COLO829 (cell line): ENCODE results near the gene CCDC28B.
A peak's percentile ranks its signal among the peaks of the same experiment; 100 is the strongest.
"Not testable (repeated sequence)": the region's sequence is repeated elsewhere in the genome, so short reads cannot be mapped to it uniquely, and the experiment has no call there.

ENCODE experiments used
- DNase-seq: peaks from one replicate; pipeline ENCODE4 v3.0.0; 2012; ENCODE audit warnings: low spot score

The CCDC28B gene

DNA sequence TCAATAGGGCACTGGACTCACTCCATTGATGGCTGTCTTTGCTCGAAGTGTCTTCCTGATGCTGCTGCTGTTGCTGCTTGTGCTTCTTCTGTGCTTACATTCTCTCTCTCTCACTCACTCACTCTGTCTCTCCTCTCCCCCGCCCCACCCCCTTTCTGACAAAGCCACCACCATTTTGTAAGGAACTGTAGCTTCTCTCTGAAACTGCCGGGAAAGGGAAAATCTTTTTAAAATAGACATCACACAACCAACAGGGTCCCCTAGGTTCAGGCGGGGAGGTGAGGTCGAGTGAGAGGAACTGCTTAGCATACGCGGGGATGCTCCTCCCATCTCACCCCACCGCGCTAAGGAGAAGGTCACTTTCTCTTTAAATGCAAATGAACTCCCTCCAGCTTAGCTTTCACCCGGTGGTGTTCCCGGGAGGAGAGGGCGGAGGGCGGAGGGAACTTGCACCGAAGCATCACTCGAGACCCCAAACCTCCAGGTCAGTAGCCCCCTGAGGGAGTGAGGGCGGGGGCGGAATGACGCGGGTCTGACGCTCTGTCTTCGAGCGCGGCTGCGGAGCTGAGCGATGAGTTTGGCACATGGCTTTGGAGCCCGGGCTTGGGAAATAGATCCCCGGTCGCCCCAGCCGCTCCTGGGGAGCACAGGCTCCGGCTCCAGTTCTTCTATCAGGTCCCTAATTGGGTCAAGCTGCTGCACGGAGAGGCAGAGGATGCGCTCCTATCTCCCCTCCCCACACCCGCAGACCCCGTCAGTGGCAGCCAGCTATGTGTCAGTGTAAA is at the start of gene CCDC28B:
TSS of gene CCDC28B (plus strand) at position 370 of the 785 bp plus-strand sequence. CDS start 1,341 bp downstream, outside the sequence.
- DNase-seq, result peak; percentile 54

DNA sequence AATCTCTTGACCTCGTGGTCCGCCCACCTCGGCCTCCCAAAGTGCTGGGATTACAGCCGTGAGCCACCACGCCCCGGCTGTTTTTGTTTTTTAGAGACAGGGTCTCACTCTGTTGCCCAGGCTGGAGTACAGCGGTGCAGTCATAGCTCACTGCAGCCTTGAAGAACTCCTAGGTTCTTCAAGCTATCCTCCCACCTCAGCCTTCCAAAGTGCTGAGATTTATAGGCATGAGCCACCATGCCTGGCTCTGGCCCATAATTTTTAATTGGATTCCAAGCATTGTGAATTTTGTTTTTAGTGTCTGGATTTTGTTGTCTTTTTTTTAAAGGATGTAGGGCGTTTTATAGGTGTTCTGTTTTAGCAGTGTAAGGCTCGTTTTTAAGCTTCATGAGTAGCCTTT is 49.5 kb upstream of the CCDC28B start:
- DNase-seq, result no peak

DNA sequence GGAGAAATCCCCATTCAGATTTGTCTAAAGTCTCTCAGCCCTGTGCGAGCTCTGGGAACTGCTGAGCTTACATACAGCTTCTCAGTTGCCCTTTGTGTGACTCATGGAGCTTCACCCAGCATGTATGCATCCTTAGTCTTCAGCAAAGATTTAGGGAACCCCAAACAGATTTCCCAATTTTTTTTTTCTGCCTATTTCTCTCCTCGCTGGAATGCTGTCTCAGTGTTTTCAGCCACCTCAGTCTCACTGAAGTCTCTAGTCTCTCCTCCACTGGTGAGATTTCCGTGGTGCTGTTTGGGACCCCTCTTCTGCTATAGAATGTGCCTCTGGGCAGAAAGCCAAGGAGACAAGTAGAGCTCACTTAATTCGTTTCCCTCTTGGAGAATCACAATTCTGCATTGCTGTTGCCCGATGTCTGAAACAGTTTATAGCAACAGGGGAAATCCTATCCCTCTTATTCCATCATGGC is 49.0 kb upstream of the CCDC28B start:
- DNase-seq, result no peak

DNA sequence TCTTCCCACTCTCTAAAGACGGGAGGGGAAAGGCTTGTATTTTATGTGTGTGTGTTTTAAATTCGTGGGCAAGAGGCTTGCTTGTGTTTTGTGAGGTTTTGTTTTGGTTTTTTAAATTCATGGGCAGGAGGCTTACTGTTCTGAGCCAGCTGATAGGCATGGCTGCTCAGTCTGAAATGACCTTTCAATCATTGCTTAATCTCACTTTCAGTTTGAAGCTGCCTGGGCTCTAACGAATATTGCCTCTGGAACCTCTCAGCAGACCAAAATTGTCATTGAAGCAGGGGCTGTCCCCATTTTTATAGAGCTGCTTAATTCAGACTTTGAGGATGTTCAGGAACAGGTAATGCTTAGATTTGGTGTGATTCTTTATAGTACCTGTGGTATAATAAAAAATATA is 41.2 kb upstream of the CCDC28B start:
- DNase-seq, result no peak

DNA sequence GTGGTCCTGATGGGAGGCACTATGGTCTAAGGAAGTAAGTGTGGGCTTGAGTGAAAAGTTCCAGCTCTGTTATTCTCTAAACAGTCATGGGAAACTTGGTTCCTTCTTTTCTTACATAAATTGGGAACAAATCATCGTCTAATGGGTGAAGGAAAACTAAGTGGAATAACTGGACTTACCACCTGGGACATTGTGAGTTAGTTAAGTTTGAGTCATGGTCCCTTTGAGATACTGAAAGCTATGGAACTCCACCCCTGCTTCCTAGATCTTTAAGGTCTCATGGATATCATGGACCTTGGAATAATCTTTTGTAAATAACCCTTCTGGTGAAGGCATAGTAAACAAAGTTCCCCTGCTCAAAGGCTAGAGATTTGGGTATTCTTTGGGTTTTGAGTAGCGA is 37.0 kb upstream of the CCDC28B start:
- no peak for DNase-seq

DNA sequence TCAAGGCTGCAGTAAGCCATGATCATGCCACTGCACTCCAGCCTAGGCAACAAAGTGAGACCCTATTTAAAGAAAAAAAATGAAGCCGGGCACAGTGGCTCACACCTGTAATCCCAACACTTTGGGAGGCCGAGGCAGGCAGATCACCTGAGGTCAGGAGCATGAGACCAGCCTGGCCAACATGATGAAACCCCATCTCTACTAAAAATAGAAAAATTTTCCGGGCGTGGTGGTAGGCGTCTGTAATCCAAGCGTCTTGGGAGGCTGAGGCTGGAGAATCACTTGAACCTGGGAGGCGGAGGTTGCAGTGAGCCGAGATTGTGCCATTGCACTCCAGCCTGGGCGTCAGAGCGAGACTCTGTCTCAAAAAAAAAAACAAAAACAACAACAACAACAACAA is 34.8 kb upstream of the CCDC28B start:
- DNase-seq, result not testable (repeated sequence)

DNA sequence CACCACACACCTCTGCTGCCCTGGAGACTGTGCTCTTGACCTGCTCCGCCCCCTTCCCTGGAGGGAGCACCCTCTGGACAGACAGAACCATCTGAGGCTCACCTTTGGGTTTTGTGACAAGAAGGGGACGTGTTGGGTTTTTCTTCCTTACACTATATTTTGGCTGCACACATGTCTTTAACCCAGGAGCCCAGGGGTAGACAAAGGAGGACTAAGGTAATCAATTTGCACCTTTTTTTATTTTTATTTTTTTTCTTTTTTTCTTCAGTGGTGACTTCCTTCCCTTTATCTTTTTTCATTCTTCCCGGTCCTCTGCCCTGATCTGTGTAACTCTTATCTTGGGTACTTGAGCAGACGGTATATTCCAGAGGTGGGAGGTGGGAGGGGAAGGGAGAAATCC is 29.4 kb upstream of the CCDC28B start:
- no peak for DNase-seq

DNA sequence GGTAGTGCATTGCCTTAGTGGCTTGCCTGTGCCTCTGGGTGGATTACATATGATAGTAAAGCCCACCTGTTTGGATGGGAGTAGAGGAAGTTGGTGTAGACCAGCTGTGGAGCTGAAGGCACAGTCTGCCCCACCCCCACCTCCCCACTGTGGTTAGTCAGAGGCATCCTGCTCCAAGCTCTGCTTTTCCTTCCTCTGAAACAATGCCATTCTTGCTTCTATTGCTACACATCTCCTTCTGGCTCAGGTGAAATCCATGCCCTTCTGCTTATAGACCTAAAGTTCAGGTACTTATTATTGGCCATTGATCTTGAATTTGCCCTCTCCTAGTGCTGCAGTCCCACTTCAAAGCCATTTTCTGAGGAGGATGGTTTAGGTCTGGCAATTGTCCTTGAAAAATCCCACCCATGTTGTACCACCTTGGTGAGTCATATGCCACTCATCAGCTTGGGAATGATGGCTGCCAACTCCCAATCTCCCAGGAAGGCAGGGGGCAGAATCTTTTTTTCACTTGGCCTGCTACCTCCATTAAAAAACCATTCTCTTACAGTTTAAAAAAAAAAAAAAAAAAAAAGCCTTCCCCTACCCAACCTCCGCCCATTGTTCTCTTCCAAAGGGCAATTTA is 27.7 kb upstream of the CCDC28B start:
- no peak for DNase-seq

DNA sequence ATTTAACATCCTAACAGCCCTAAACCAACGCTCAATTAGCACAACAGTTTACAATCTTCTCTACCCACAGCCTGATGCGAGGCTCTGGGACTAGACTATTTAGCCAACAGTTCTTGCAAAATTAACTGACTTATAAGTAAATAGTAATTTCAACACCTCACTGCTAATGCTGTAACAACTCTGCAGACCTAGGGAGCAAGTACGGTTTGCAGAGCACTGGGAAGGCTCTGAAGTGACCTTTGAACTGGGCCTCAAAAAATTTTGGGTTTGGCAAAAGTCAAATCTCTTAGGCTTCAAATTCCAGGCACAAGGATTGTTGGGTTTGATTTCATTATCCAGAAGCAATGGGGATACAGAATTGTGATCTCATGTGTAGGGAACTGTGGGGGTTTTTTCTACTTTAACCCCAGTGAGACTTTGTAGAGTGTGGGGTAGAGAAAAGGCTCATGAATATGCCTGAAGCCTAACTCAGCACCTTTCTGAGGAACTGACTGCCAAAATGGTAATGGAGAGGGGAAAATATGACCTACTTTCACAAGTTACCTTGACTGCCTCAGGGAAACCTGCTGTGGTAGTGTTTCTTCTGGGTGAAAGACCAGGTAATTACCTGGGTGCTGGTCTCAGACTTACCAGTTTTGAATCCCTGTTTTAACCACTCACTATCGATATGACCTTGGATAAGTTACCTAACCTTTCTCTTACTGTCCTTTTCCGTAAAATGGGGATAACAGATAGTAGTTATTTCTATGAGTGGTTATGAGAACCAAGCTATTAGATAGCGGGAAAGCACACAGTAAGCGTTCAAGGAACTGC is 21.8 kb upstream of the CCDC28B start:
- DNase-seq, result no peak

DNA sequence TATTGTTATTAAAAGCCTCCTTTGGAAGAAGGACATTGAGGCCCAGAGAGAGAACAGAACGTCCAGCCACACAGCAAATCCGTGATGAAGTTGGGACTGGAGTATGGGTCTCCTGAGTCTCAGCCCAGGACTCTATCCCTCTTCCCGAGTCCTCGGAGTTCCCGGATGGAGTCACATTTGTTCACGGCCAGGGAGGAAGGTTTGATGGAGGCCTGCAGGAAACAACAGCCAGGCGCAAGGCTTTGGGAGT is 21.3 kb upstream of the CCDC28B start:
- DNase-seq, result no peak

DNA sequence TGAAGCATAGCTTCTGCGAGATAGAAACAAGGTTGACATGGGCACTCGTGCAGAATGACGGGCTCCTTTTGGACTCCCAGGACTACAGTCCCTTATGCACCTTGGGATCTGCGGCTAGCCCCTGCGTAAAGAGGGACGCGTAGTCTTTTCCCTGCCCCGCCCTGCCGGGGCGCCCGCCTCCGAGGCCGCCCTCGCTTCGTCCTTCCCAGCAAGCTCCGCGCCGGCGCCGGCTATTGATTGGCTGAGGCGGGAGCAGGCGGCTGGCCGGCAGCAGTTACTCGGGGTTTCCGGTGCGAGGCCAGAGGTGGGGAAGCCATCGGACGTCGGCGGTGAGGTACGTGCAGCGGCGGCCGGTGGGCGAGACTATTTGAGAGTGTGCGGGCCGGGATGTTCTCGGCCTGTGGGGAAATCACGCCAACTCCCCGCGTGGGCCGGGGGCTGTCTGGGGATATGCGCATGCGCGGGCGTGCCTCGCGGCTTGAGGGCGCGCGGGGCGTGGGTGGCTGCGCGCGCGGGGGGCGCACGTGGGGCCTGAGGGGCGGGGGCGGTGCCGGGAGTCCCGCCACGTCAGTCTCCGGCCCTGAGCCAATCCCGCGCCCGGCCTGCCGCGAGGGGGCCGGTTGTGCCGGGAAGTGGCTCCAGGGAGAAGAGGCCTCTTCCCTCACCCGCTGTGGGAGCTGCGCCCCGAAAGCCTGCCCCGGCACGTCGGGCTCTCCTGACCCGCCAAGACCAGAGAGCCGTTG is 20.8 kb upstream of the CCDC28B start, which contains the start of gene TXLNA:
TSS of gene TXLNA (plus strand) at position 233 of the 743 bp plus-strand sequence. CDS start 671 bp downstream, outside the sequence.
- DNase-seq, result peak; percentile 91

DNA sequence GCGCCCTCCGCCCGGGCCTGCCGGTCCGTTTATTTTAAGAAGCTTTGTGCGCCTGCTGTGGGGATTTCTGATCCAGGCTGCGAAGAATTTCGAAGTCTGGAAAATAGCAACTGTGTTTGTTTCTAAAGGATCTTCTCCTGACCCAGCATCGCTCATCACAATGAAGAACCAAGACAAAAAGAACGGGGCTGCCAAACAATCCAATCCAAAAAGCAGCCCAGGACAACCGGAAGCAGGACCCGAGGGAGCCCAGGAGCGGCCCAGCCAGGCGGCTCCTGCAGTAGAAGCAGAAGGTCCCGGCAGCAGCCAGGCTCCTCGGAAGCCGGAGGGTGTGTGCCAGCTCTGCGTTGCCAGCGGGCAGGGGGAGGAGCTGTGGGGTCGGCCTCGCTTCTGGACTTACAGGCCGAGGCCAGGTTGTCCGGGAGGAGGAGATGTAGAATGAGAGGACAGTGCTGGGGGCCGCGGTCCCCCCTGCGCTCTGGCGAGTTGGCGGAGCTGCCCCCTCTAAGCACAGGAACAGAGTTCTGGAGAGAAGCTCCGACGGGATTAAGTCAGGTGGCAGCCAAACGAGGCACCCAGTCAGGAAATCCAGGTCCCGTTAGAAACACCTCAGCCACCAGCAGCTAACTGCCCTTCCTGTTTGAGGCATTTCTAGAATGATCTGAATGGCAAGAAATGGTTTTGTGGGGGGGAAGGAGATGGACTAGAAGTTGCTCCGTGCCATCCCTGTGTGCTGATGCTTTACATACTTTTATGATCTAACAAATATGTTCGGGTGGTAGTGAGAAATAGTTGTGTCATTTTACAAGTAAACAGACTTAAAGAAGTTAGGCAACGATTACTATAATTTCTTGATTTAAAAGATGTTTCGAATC is 20.0 kb upstream of the CCDC28B start:
- DNase-seq, result peak; percentile 28

DNA sequence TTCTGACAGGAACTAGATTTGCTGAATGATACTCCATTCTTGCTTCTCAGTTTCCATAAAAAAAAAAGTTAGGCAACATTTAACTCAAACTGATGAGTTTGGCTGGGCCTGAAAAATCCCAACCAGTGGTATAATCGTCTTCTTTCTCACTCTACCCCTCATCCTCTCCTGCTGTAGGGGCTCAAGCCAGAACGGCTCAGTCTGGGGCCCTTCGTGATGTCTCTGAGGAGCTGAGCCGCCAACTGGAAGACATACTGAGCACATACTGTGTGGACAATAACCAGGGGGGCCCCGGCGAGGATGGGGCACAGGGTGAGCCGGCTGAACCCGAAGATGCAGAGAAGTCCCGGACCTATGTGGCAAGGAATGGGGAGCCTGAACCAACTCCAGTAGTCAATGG is 19.3 kb upstream of the CCDC28B start:
- no peak for DNase-seq

DNA sequence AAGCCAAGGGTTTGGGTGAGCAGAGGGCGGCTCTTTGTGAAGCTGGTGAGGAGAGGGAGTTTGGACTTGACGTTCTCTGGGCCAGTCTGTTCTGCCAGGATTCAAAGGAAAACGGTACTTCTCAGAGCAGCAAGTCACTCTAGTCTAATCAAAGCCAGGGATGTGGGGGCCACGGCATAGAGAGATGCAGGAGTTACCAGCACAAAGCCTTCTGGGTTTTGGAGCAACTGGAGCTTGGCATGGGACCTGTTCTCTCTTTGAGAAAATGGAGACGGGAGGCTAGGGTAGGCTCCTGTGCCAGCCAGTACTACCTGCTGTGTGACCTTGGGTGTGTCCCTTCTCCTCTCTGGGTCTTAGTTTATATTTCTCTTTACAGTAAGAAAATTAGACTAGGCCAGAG is 18.8 kb upstream of the CCDC28B start:
- DNase-seq, result no peak

DNA sequence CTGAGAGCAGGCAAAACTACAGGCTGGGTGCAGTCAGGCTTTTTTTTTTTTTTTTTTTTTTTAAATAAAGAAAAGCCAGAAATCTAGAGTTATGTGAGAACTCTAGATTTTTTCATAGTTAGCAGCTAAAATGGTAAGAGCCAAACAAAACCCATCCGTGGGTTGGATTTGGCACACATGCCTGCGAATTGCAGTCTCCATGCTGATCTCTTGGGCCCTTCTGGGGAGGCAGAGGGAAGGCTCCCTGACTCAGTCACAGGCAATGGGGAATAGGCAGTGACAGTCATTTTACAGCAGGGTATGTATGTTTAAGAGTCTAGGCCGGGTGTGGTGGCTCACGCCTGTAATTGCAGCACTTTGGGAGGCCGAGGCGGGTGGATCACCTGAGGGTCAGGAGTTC is 18.3 kb upstream of the CCDC28B start:
- DNase-seq, result no peak

DNA sequence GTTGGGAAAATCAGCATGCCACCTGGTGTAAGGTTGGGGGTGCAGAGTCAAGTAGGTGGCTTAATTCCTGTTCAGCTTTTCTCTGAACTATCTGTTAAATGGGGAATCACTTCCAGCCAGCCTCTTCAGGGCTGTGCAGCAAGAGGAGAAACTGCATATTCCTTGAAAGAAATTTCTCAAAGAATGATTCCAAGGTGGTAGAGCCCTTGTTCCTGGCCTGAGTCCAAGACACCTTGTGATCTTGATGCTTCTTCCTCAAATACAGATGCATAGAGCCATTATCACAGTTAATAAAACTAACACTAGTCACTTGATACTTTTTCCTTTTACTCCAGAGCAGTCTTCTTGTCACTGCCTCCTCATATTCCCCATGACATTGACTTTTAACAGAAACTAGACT is 15.7 kb upstream of the CCDC28B start:
- no peak for DNase-seq

DNA sequence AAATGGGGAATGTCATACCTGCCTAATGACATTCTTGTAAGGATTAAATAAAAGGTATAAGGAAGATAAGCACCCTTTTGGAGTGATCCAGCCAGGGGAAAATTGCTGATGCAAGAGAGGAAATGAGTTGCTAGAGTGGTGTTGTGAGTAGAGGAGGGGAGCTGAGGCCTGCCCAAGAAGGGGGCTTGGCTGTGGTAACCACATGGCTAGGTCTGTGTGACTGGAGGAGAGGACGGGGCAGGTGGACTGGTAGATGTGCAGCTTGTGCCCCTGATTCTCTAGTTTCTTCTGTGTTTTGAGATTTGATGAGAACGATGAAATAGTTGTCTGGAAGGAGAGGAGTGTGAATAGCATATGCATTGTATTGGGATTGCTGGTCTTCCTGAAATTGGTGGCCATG is 14.3 kb upstream of the CCDC28B start:
- no peak for DNase-seq

DNA sequence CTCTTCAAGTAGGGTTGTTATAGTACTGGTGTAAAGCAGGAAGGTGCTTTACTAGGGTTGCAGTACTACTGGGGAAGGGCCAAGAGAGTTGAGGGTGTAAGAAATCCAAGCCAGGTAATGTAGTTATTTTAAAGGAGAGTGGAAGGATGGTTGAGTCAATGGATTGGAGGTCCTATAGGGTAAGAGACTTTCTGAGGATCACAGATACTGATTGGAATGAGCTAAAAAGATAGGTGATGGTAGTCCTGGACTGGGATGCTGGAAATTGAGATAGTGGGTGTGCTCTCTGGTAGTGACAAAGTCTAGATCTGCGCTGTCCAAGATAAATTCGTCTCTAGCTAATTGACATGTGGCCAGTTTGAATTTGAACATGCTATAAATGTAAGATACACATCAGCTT is 13.9 kb upstream of the CCDC28B start:
- no peak for DNase-seq

DNA sequence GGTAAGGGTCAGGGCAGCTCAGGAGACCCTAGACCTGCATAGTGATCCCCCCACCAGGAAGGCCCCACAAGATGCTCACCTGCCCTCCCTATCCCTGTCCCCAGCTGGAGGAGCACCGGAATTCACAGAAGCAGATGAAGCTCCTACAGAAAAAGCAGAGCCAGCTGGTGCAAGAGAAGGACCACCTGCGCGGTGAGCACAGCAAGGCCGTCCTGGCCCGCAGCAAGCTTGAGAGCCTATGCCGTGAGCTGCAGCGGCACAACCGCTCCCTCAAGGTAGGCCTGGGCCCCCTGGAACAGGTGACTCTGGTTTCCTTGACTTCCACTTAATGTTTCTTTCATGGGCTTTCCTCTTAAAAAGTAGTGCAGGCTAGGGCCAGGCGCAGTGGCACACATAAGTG is 12.5 kb upstream of the CCDC28B start:
- DNase-seq, result no peak

DNA sequence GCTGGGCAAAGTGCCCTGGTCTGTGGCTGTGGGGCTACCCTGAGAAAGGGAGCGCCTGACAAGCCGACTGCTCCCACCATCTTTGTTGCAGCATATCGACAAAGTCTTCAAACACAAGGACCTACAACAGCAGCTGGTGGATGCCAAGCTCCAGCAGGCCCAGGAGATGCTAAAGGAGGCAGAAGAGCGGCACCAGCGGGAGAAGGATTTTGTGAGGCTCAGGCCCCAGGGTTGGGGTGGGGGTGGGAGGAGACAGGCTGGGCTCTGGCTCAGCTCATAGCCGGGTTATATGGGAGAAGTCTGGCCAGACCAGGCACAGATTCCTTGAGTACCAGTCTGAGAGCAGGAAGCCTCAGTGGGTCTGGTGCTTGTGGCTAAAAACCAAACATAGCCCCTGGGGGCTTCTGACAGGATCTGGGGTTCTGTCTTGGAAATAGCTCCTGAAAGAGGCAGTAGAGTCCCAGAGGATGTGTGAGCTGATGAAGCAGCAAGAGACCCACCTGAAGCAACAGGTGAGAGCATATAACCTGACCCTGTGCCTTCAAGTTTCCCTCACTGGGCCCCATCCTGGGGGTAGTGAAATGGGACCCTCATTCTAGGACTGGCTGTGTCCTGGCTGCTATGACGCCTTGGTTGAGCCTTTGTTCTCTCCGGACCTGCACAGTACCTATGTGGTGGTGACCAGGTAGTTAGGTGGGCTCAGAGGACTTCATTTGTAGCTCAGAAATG is 8.0 kb upstream of the CCDC28B start:
- DNase-seq, result no peak

DNA sequence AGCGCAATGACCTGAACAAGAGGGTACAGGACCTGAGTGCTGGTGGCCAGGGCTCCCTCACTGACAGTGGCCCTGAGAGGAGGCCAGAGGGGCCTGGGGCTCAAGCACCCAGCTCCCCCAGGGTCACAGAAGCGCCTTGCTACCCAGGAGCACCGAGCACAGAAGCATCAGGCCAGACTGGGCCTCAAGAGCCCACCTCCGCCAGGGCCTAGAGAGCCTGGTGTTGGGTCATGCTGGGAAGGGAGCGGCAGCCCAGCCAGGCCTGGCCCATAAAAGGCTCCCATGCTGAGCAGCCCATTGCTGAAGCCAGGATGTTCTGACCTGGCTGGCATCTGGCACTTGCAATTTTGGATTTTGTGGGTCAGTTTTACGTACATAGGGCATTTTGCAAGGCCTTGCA is 5.4 kb upstream of the CCDC28B start:
- DNase-seq, result no peak
